C4-2B (cell line): ENCODE measurements around the gene HPS4.

Source experiments
- CTCF ChIP-seq: fragments of 450-650 bp; conservative IDR thresholded peaks from 2 replicates; pipeline ENCODE4 v1.5.1; 2017; ENCODE audit warnings: mild to moderate bottlenecking
- ZFX ChIP-seq: fragments of 450-650 bp; IDR thresholded peaks from 2 replicates; pipeline ENCODE4 v1.6.1; 2017

GRCh38 chr22:26457661-26458272, 25.8 kb downstream of the HPS4 start:
- no peak for TF ChIP-seq CTCF
- no peak for TF ChIP-seq ZFX
